Measurements from ENCODE around the gene R3HDM2. TPM values are rescaled to one million over a fixed set of nuclear protein-coding genes. Genes with fewer than 3 reads are reported as not detected.
"Not testable (repeated sequence)": the region's sequence is repeated elsewhere in the genome, so short reads cannot be mapped to it uniquely, and the experiment has no call there.

The R3HDM2 gene
- total and polyA plus RNA-seq, 2 donors from 2014 or later, result 16.5 to 67.3 TPM

DNA sequence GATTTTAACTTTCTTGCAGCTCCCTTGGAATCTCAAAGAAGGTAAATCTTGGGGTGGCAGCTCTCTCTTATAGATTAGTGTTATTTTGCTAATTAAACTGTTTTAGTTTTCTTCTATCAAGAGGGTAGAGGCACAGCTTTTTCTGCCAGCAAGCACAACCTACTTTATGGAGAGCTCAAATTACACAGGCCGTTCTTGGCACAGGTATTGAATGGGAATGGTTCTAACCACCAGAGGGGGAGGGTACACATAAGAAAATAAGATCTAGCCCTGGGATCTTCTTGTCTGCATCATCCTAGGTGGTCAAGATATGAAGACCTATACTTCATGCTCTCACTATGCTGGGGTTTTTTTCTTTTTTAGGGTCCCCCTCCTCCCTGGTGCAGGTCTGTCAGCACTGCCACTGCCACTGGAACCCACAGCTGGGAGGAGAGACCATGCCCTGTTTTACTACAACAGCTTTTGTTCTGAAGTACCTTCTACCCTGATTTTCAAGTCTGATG lies 131.3 kb downstream of the R3HDM2 start:
- Histone ChIP-seq H3K9ac (ENCODE audit: low read length in 3 of 3) (no peak overlapping the region), H3K9me3 (ENCODE audit: control insufficient read depth in 2 of 3, insufficient read depth in 1 of 3, low read length in 3 of 3) (no peaks in the 10 kb centered on the region), H3K27ac (ENCODE audit: low read depth in 2 of 2, low read length in 2 of 2) (no peak overlapping the region), H3K36me3 (ENCODE audit: control insufficient read depth in 2 of 3, insufficient read depth in 3 of 3, low read length in 3 of 3) (peaks cover 4 to 34% (median 21%) of the 10 kb centered on the region in 3 donors), H3K27me3 (ENCODE audit: control insufficient read depth, insufficient read depth, low read length) (no peaks in the 10 kb centered on the region), H3K4me1 (ENCODE audit: control insufficient read depth in 2 of 3, insufficient read depth in 2 of 3, low read depth in 1 of 3, low read length in 3 of 3) (no peaks in the 10 kb centered on the region), H3K4me3 (ENCODE audit: low read length in 3 of 3) (no peak overlapping the region)
- no peak for TF ChIP-seq CTCF (IDR thresholded peaks at IDR 0.05; ENCODE audit: borderline replicate concordance, extremely low read depth, insufficient read depth)
- peak in 1 of 5 donors; percentile 14 for DNase-seq
- no peak for FAIRE-seq
- intact Hi-C loops (cut with DNase I), result no loop called here

DNA sequence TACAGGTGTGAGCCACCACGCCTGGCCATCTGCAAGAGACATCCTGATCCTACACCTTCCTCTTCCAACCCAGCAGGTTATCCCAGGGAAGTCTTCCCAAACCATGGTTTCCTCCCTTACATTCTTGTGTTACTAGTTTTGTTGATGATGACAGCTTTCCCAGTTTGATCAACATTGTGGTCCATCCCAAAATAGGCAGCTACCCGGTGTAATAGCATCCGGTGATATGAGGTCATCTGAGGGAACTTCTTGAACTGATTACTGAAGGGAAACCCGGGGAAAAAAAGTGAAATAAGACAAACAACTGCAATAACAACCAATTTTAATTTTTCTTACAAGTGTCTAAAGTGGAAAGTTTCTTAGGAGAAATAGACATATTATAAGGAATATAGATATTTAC lies 134.6 kb downstream of the R3HDM2 start:
- no peak for DNase-seq
- no peak overlapping the region for H3K4me3 ChIP-seq (ENCODE audit: low read length in 3 of 3)
- intact Hi-C loops (cut with DNase I), result no loop called here
- no peaks in the 10 kb centered on the region for H3K27me3 ChIP-seq (ENCODE audit: control insufficient read depth, insufficient read depth, low read length)
- H3K27ac ChIP-seq (ENCODE audit: low read depth in 2 of 2, low read length in 2 of 2), result no peak overlapping the region
- no peak overlapping the region for H3K9ac ChIP-seq (ENCODE audit: low read length in 3 of 3)
- no peaks in the 10 kb centered on the region for H3K4me1 ChIP-seq (ENCODE audit: control insufficient read depth in 2 of 3, insufficient read depth in 2 of 3, low read depth in 1 of 3, low read length in 3 of 3)
- H3K9me3 ChIP-seq (ENCODE audit: control insufficient read depth in 2 of 3, insufficient read depth in 1 of 3, low read length in 3 of 3), result no peaks in the 10 kb centered on the region
- H3K36me3 ChIP-seq (ENCODE audit: control insufficient read depth in 2 of 3, insufficient read depth in 3 of 3, low read length in 3 of 3), result peaks cover 2 to 36% (median 27%) of the 10 kb centered on the region in 3 donors
- FAIRE-seq, result no peak
- TF ChIP-seq CTCF (IDR thresholded peaks at IDR 0.05; ENCODE audit: borderline replicate concordance, extremely low read depth, insufficient read depth), result no peak

GRCh38 chr12:57282073-57282472 lies 148.8 kb downstream of the R3HDM2 start:
- FAIRE-seq; H3K27ac ChIP-seq (ENCODE audit: low read depth in 2 of 2, low read length in 2 of 2); H3K9me3 ChIP-seq (ENCODE audit: control insufficient read depth in 2 of 3, insufficient read depth in 1 of 3, low read length in 3 of 3); H3K27me3 ChIP-seq (ENCODE audit: control insufficient read depth, insufficient read depth, low read length); DNase-seq; intact Hi-C loops (cut with DNase I); H3K9ac ChIP-seq (ENCODE audit: low read length in 3 of 3); H3K4me1 ChIP-seq (ENCODE audit: control insufficient read depth in 2 of 3, insufficient read depth in 2 of 3, low read depth in 1 of 3, low read length in 3 of 3); H3K4me3 ChIP-seq (ENCODE audit: low read length in 3 of 3): not testable (repeated sequence)
- peaks cover 9 to 33% (median 25%) of the 10 kb centered on the region in 3 donors for H3K36me3 ChIP-seq (ENCODE audit: control insufficient read depth in 2 of 3, insufficient read depth in 3 of 3, low read length in 3 of 3)

GRCh38 chr12:57280211-57281062 lies 150.4 kb downstream of the R3HDM2 start:
- Histone ChIP-seq H3K4me1 (ENCODE audit: control insufficient read depth in 2 of 3, insufficient read depth in 2 of 3, low read depth in 1 of 3, low read length in 3 of 3) (no peaks in the 10 kb centered on the region), H3K36me3 (ENCODE audit: control insufficient read depth in 2 of 3, insufficient read depth in 3 of 3, low read length in 3 of 3) (peaks cover 8 to 30% (median 21%) of the 10 kb centered on the region in 3 donors), H3K27me3 (ENCODE audit: control insufficient read depth, insufficient read depth, low read length) (no peaks in the 10 kb centered on the region), H3K4me3 (ENCODE audit: low read length in 3 of 3) (no peak overlapping the region), H3K9ac (ENCODE audit: low read length in 3 of 3) (no peak overlapping the region), H3K27ac (ENCODE audit: low read depth in 2 of 2, low read length in 2 of 2) (peak overlapping the region in 1 of 2 donors; percentile 7), H3K9me3 (ENCODE audit: control insufficient read depth in 2 of 3, insufficient read depth in 1 of 3, low read length in 3 of 3) (no peaks in the 10 kb centered on the region)
- intact Hi-C loops (cut with DNase I), result no loop called here
- FAIRE-seq (no peak), DNase-seq (peak; percentile 38 to 75 (median 54))
- no peak for TF ChIP-seq CTCF (IDR thresholded peaks at IDR 0.05; ENCODE audit: borderline replicate concordance, extremely low read depth, insufficient read depth)
